Mesenchymal stem cell (in vitro differentiated cells and primary cell): ENCODE data around the gene NEDD4L.
A peak's percentile ranks its signal among the peaks of the same experiment; 100 is the strongest.

Source experiments
- DNase-seq: peaks from one replicate; pipeline ENCODE4 v3.0.0-alpha.2; 2013
- H2AFZ ChIP-seq: one replicate; pipeline ENCODE4 v1.6.1; 2013; ENCODE audit warnings: low read depth, mild to moderate bottlenecking, control low read depth, inconsistent platforms, low read length, moderate library complexity
- H2AK5ac ChIP-seq: 2 replicates; pipeline ENCODE4 v1.6.1; 2013; ENCODE audit warnings: low read length, moderate library complexity, mild to moderate bottlenecking, inconsistent platforms; ENCODE audit not compliant: severe bottlenecking
- H2BK120ac ChIP-seq: one replicate; pipeline ENCODE4 v1.6.1; 2013; ENCODE audit warnings: low read depth, mild to moderate bottlenecking, inconsistent platforms, low read length, moderate library complexity
- H2BK12ac ChIP-seq, 2 experiments: one replicate each; pipeline ENCODE4 v1.6.1; 2013; ENCODE audit warnings: inconsistent platforms in 2 of 2, low read length in 2 of 2, mild to moderate bottlenecking in 2 of 2, moderate library complexity in 2 of 2, control low read depth in 1 of 2
- H2BK15ac ChIP-seq: one replicate; pipeline ENCODE4 v1.6.1; 2013; ENCODE audit warnings: mild to moderate bottlenecking, low read depth, inconsistent platforms; ENCODE audit not compliant: poor library complexity, severe bottlenecking
- H2BK5ac ChIP-seq: 2 replicates; pipeline ENCODE4 v1.6.1; 2013; ENCODE audit warnings: low read depth, mild to moderate bottlenecking, low read length, control low read depth, inconsistent platforms; ENCODE audit not compliant: poor library complexity, severe bottlenecking
- H3K14ac ChIP-seq, 2 experiments: one replicate each; pipeline ENCODE4 v1.6.1; 2013; ENCODE audit warnings: inconsistent platforms in 2 of 2, low read length in 2 of 2, control low read depth in 1 of 2, mild to moderate bottlenecking in 1 of 2, moderate library complexity in 1 of 2
- H3K18ac ChIP-seq, 2 experiments: one replicate each; pipeline ENCODE4 v1.6.1; 2013; ENCODE audit warnings: inconsistent platforms in 2 of 2, low read length in 2 of 2, control low read depth in 1 of 2, low read depth in 1 of 2, mild to moderate bottlenecking in 1 of 2
- H3K23ac ChIP-seq, 2 experiments: one replicate each; pipeline ENCODE4 v1.6.1; 2013; ENCODE audit warnings: inconsistent platforms in 2 of 2, low read length in 2 of 2, mild to moderate bottlenecking in 2 of 2, moderate library complexity in 2 of 2, control low read depth in 1 of 2
- H3K27ac ChIP-seq: 2 replicates; pipeline ENCODE4 v1.5.1; 2013; ENCODE audit warnings: mild to moderate bottlenecking, moderate library complexity, low read length, control low read depth, inconsistent platforms; ENCODE audit not compliant: poor library complexity, severe bottlenecking
- H3K27me3 ChIP-seq, 2 experiments: 2 replicates each; pipeline versions ENCODE4 v1.6.1 to v1.7.0; 2013; ENCODE audit warnings: low read length in 2 of 2, mild to moderate bottlenecking in 2 of 2, moderate library complexity in 2 of 2, control low read depth in 1 of 2, inconsistent platforms in 1 of 2; ENCODE audit not compliant: control insufficient read depth in 1 of 2, insufficient read depth in 1 of 2
- H3K36me3 ChIP-seq, 2 experiments: 2 replicates each; pipeline versions ENCODE4 v1.6.1 to v1.7.0; 2013; ENCODE audit warnings: low read length in 2 of 2, control low read depth in 1 of 2, inconsistent platforms in 1 of 2, low read depth in 1 of 2, mild to moderate bottlenecking in 1 of 2; ENCODE audit not compliant: insufficient read depth in 2 of 2, control insufficient read depth in 1 of 2
- H3K4ac ChIP-seq, 2 experiments: one replicate each; pipeline ENCODE4 v1.6.1; 2013; ENCODE audit warnings: inconsistent platforms in 2 of 2, low read length in 2 of 2, mild to moderate bottlenecking in 2 of 2, moderate library complexity in 2 of 2, control low read depth in 1 of 2, low read depth in 1 of 2
- H3K4me1 ChIP-seq: 2 replicates; pipeline ENCODE4 v1.6.1; 2013; ENCODE audit warnings: low read depth, low read length, control low read depth; ENCODE audit not compliant: control insufficient read depth, insufficient read depth
- H3K4me2 ChIP-seq: 2 replicates; pipeline ENCODE4 v1.6.1; 2013; ENCODE audit warnings: low read length, mild to moderate bottlenecking, inconsistent platforms; ENCODE audit not compliant: poor library complexity, severe bottlenecking
- H3K4me3 ChIP-seq, 2 experiments: 2 replicates each; pipeline versions ENCODE4 v1.5.1 to v1.7.0; 2013; ENCODE audit warnings: low read length in 2 of 2, mild to moderate bottlenecking in 2 of 2, control low read depth in 1 of 2, low read depth in 1 of 2; ENCODE audit not compliant: insufficient read depth in 1 of 2
- H3K79me1 ChIP-seq: replicated peaks from 2 replicates; pipeline ENCODE4 v1.6.1; 2013; ENCODE audit warnings: mild to moderate bottlenecking, control low read depth, low read length, inconsistent platforms; ENCODE audit not compliant: poor library complexity, severe bottlenecking
- H3K9ac ChIP-seq: 2 replicates; pipeline ENCODE4 v1.7.0; 2013; ENCODE audit warnings: mild to moderate bottlenecking, low read length, moderate library complexity
- H3K9me3 ChIP-seq: 2 replicates; pipeline ENCODE4 v1.7.0; 2013; ENCODE audit warnings: mild to moderate bottlenecking, low read length; ENCODE audit not compliant: control insufficient read depth
- H4K8ac ChIP-seq: one replicate; pipeline ENCODE4 v1.6.1; 2013; ENCODE audit warnings: inconsistent platforms, mild to moderate bottlenecking, low read length, moderate library complexity
- H4K91ac ChIP-seq: one replicate; pipeline ENCODE4 v1.6.1; 2013; ENCODE audit warnings: mild to moderate bottlenecking, low read length, inconsistent platforms
- WGBS: methylation state at CpG from one replicate; pipeline ENCODE4 v1.1.7; 2013; ENCODE audit warnings: mixed read lengths; 5-methylcytosine and 5-hydroxymethylcytosine counted together

The NEDD4L gene

GRCh38 chr18:58207520-58208152 is 163.6 kb downstream of the NEDD4L start:
- no peak for DNase-seq
- peak overlapping the region in 1 of 2 experiments; percentile 64 for H3K14ac ChIP-seq
- H2BK5ac ChIP-seq, result no peak overlapping the region
- no peak overlapping the region for H2BK15ac ChIP-seq
- H2BK120ac ChIP-seq, result no peak overlapping the region
- no peak overlapping the region for H3K4me3 ChIP-seq
- H3K9ac ChIP-seq, result peak overlapping the region; percentile 31
- H3K23ac ChIP-seq, result no peak overlapping the region
- H2AK5ac ChIP-seq, result no peak overlapping the region
- H4K8ac ChIP-seq, result no peak overlapping the region
- H3K27ac ChIP-seq, result no peak overlapping the region
- 82% methylated on average over 5 of the region's 5 CpGs for WGBS
- no peak overlapping the region for H4K91ac ChIP-seq
- no peak overlapping the region for H2AFZ ChIP-seq
- H3K79me1 ChIP-seq, result peaks cover 3% of the 10 kb centered on the region
- no peak overlapping the region for H3K4ac ChIP-seq
- H3K36me3 ChIP-seq, result no peaks in the 10 kb centered on the region
- no peak overlapping the region for H3K4me2 ChIP-seq
- H3K18ac ChIP-seq, result peak overlapping the region; percentile 19 to 70
- peak overlapping the region in 1 of 2 experiments; percentile 74 for H2BK12ac ChIP-seq
- H3K9me3 ChIP-seq, result no peaks in the 10 kb centered on the region
- H3K4me1 ChIP-seq, result peaks cover 8% of the 10 kb centered on the region
- H3K27me3 ChIP-seq, result no peaks in the 10 kb centered on the region

GRCh38 chr18:58208207-58208932 is 164.3 kb downstream of the NEDD4L start:
- no peak overlapping the region for H2AFZ ChIP-seq
- no peaks in the 10 kb centered on the region for H3K36me3 ChIP-seq
- no peak overlapping the region for H4K8ac ChIP-seq
- H2BK15ac ChIP-seq, result no peak overlapping the region
- no peak overlapping the region for H4K91ac ChIP-seq
- no peak overlapping the region for H3K4ac ChIP-seq
- no peak overlapping the region for H3K18ac ChIP-seq
- no peak overlapping the region for H3K23ac ChIP-seq
- no peak overlapping the region for H2BK120ac ChIP-seq
- no peak overlapping the region for H3K14ac ChIP-seq
- no peak overlapping the region for H2BK12ac ChIP-seq
- H2BK5ac ChIP-seq, result no peak overlapping the region
- 30% methylated on average over 3 of the region's 4 CpGs for WGBS
- no peak overlapping the region for H3K4me2 ChIP-seq
- peak; percentile 84 for DNase-seq
- H3K4me3 ChIP-seq, result no peak overlapping the region
- no peaks in the 10 kb centered on the region for H3K9me3 ChIP-seq
- peaks cover 8% of the 10 kb centered on the region for H3K4me1 ChIP-seq
- no peaks in the 10 kb centered on the region for H3K27me3 ChIP-seq
- H3K79me1 ChIP-seq, result peaks cover 2% of the 10 kb centered on the region
- peak overlapping the region; percentile 22 for H3K27ac ChIP-seq
- no peak overlapping the region for H2AK5ac ChIP-seq
- peak overlapping the region; percentile 31 for H3K9ac ChIP-seq

GRCh38 chr18:58209326-58209725 is 165.3 kb downstream of the NEDD4L start:
- no peak overlapping the region for H2AK5ac ChIP-seq
- H2BK5ac ChIP-seq, result no peak overlapping the region
- H3K36me3 ChIP-seq, result no peaks in the 10 kb centered on the region

GRCh38 chr18:58211510-58211909 is 167.5 kb downstream of the NEDD4L start:
- Histone ChIP-seq H3K18ac (no peak overlapping the region), H3K36me3 (no peaks in the 10 kb centered on the region), H2BK120ac (no peak overlapping the region), H3K79me1 (peaks cover 5% of the 10 kb centered on the region), H3K4ac (no peak overlapping the region), H2BK12ac (no peak overlapping the region), H3K27me3 (no peaks in the 10 kb centered on the region), H3K4me2 (no peak overlapping the region), H3K9me3 (no peaks in the 10 kb centered on the region), H2AK5ac (no peak overlapping the region), H2BK5ac (no peak overlapping the region), H3K4me1 (peaks cover 9% of the 10 kb centered on the region), H2BK15ac (no peak overlapping the region), H3K27ac (no peak overlapping the region), H3K4me3 (no peak overlapping the region), H3K9ac (no peak overlapping the region), H4K8ac (no peak overlapping the region), H4K91ac (no peak overlapping the region), H2AFZ (no peak overlapping the region), H3K23ac (no peak overlapping the region), H3K14ac (no peak overlapping the region)
- no peak for DNase-seq
- 98% methylated on average over 4 of the region's 4 CpGs for WGBS

More at GRCh38 chr18:58209326-58209725, 165.3 kb downstream of the NEDD4L start:
- no peak overlapping the region for H3K4me2 ChIP-seq
- H3K9ac ChIP-seq, result no peak overlapping the region
- peaks cover 2% of the 10 kb centered on the region for H3K79me1 ChIP-seq
- no peak overlapping the region for H2BK12ac ChIP-seq
- DNase-seq, result peak; percentile 37
- H3K27me3 ChIP-seq, result no peaks in the 10 kb centered on the region
- no peak overlapping the region for H4K8ac ChIP-seq
- no peak overlapping the region for H2BK120ac ChIP-seq
- no peak overlapping the region for H2BK15ac ChIP-seq
- H3K4me1 ChIP-seq, result peaks cover 10% of the 10 kb centered on the region
- 40% methylated on average over 1 of the region's 3 CpGs for WGBS
- H4K91ac ChIP-seq, result no peak overlapping the region
- no peak overlapping the region for H3K4me3 ChIP-seq
- no peak overlapping the region for H3K23ac ChIP-seq
- no peak overlapping the region for H3K14ac ChIP-seq
- no peak overlapping the region for H2AFZ ChIP-seq
- H3K27ac ChIP-seq, result no peak overlapping the region
- no peak overlapping the region for H3K18ac ChIP-seq
- H3K4ac ChIP-seq, result no peak overlapping the region
- H3K9me3 ChIP-seq, result no peaks in the 10 kb centered on the region
